A549 (cell line): ENCODE results near the gene EMSY. TPM values are rescaled to one million over a fixed set of nuclear protein-coding genes. Genes with fewer than 3 reads are reported as not detected.

Experiments used
- ATAC-seq, 2 experiments: fragments of 200-7000 bp in 1 of 2; fragments of >200 bp in 1 of 2; cut with Nextera tagmentation in 1 of 2; cut with Tn5 transposase in 1 of 2; 3 replicates each; pipeline versions ENCODE4 v1.8.0 to v1.9.1; 2018 to 2020; ENCODE audit warnings: mild to moderate bottlenecking in 1 of 2, moderate library complexity in 1 of 2
- CTCF ChIA-PET: fragments of 300-600 bp; sonication (Branson Sonifier 250); formaldehyde crosslinking; extraction: SDS; loops from one replicate; lab custom pipeline; 2021; ENCODE audit warnings: antibody characterized with exemption, inconsistent platforms; lab: Yijun Ruan, JAX
- POLR2A ChIA-PET: fragments of 350-600 bp; formaldehyde crosslinking; extraction: SDS; loops from one replicate; lab custom pipeline; 2021; ENCODE audit warnings: antibody characterized with exemption, inconsistent platforms; lab: Yijun Ruan, JAX
- DNase-seq, 2 experiments: peaks; one replicate each; pipeline versions ENCODE4 v3.0.0 to v3.0.0-alpha.2; 2011 to 2016; ENCODE audit warnings: low read depth in 1 of 2, low spot score in 1 of 2
- FAIRE-seq: peaks from 2 replicates; lab custom pipeline; 2011; peaks lifted over from hg19 to GRCh38; lab: Jason Lieb, UNC
- H3K27ac ChIP-seq, 2 experiments: fragments of >200 bp; sonication (Bioruptor Twin); formaldehyde crosslinking; 3 replicates each; pipeline ENCODE4 v1.5.1; 2016 to 2017
- H3K4me1 ChIP-seq: fragments of >200 bp; sonication (Bioruptor Twin); formaldehyde crosslinking; 3 replicates; pipeline ENCODE4 v1.6.1; 2016
- H3K4me2 ChIP-seq: fragments of >200 bp; sonication (Bioruptor Twin); formaldehyde crosslinking; 3 replicates; pipeline ENCODE4 v1.6.1; 2016
- H3K4me3 ChIP-seq: fragments of >200 bp; sonication (Bioruptor Twin); formaldehyde crosslinking; 3 replicates; pipeline ENCODE4 v1.5.1; 2016
- H3K9me3 ChIP-seq: fragments of >200 bp; sonication (Bioruptor Twin); formaldehyde crosslinking; 3 replicates; pipeline ENCODE4 v1.6.1; 2016
- CBX2 ChIP-seq: fragments of 200-600 bp; sonication (generic); IDR thresholded peaks from 2 replicates; pipeline ENCODE4 v1.6.1; 2016; ENCODE audit warnings: low read depth, mild to moderate bottlenecking, borderline replicate concordance
- CEBPB ChIP-seq, 2 experiments: fragments of >200 bp in 1 of 2; sonication (Bioruptor Twin) in 1 of 2; formaldehyde crosslinking in 1 of 2; IDR thresholded peaks; 2 replicates each; pipeline ENCODE4 v1.6.1; 2012 to 2016
- CHD4 ChIP-seq: fragments of 200-600 bp; sonication (generic); IDR thresholded peaks from 2 replicates; pipeline ENCODE4 v1.6.1; 2016; ENCODE audit warnings: antibody characterized with exemption, mild to moderate bottlenecking, borderline replicate concordance
- EHMT2 ChIP-seq: fragments of 200-600 bp; sonication (generic); IDR thresholded peaks from 2 replicates; pipeline ENCODE4 v1.6.1; 2016; ENCODE audit warnings: antibody characterized with exemption, low read depth, mild to moderate bottlenecking, moderate library complexity
- EP300 ChIP-seq, 2 experiments: fragments of >200 bp; sonication (Bioruptor Twin); formaldehyde crosslinking; IDR thresholded peaks; 2 replicates in 1 of 2; 3 replicates in 1 of 2; pipeline ENCODE4 v1.6.1; 2016 to 2017
- FOSL2 ChIP-seq, 2 experiments: fragments of 450-650 bp in 1 of 2; fragments of >200 bp in 1 of 2; sonication (Bioruptor Twin) in 1 of 2; formaldehyde crosslinking; IDR thresholded peaks; 2 replicates each; pipeline versions ENCODE4 v1.5.0 to v1.6.1; 2016 to 2020; ENCODE audit warnings: mild to moderate bottlenecking in 1 of 2, moderate library complexity in 1 of 2
- HDAC2 ChIP-seq: fragments of 200-600 bp; sonication (generic); IDR thresholded peaks from 2 replicates; pipeline ENCODE4 v1.6.1; 2016
- HEYL ChIP-seq: fragments of 250-450 bp; sonication (Bioruptor Pico); IDR thresholded peaks from 2 replicates; pipeline ENCODE4 v1.8.0; 2021; ENCODE audit warnings: mild to moderate bottlenecking, moderate library complexity
- JUNB ChIP-seq: fragments of >200 bp; sonication (Bioruptor Twin); formaldehyde crosslinking; IDR thresholded peaks from 2 replicates; pipeline ENCODE4 v1.6.1; 2016
- MYC ChIP-seq: IDR thresholded peaks from 2 replicates; pipeline ENCODE4 v1.6.1; 2012; ENCODE audit warnings: mild to moderate bottlenecking, inconsistent platforms, low read length, improper control_type of control experiment, borderline replicate concordance
- NPAS2 ChIP-seq: fragments of 250-450 bp; sonication (Bioruptor Pico); IDR thresholded peaks from 2 replicates; pipeline ENCODE4 v1.8.0; 2022; ENCODE audit warnings: mild to moderate bottlenecking, moderate library complexity, borderline replicate concordance
- NR3C1 ChIP-seq: fragments of >200 bp; sonication (Bioruptor Twin); formaldehyde crosslinking; IDR thresholded peaks from 3 replicates; pipeline ENCODE4 v1.6.1; 2017
- PHF8 ChIP-seq: fragments of 200-600 bp; sonication (generic); IDR thresholded peaks from 2 replicates; pipeline ENCODE4 v1.6.1; 2016; ENCODE audit warnings: low read depth, mild to moderate bottlenecking, antibody characterized with exemption, moderate library complexity, borderline replicate concordance
- POLR2A ChIP-seq: IDR thresholded peaks from 2 replicates; pipeline ENCODE4 v1.6.1; 2012; ENCODE audit warnings: mild to moderate bottlenecking, low read length
- RCOR1 ChIP-seq: fragments of 150-350 bp; IDR thresholded peaks from 2 replicates; pipeline ENCODE4 v1.6.1; 2014; ENCODE audit warnings: antibody characterized with exemption, low read length, low read depth
- SREBF2 ChIP-seq: fragments of 450-650 bp; IDR thresholded peaks from 2 replicates; pipeline ENCODE4 v1.6.1; 2014; ENCODE audit warnings: mild to moderate bottlenecking, moderate library complexity
- TP53 ChIP-seq: fragments of 250-450 bp; sonication (Bioruptor Pico); IDR thresholded peaks from 2 replicates; pipeline ENCODE4 v1.5.0; 2021; ENCODE audit warnings: mild to moderate bottlenecking, moderate library complexity
- ZFP36 ChIP-seq: fragments of 450-650 bp; IDR thresholded peaks from 2 replicates; pipeline ENCODE4 v1.6.1; 2014; ENCODE audit warnings: borderline replicate concordance; ENCODE audit not compliant: partially characterized antibody
- WGBS: methylation state at CpG from one replicate; pipeline ENCODE4 v1.1.6; 2017; ENCODE audit errors: missing lambda C conversion rate; 5-methylcytosine and 5-hydroxymethylcytosine counted together
- polyA plus RNA-seq, 4 experiments: library from polyadenylated mRNA; depleted of rRNA in 3 of 4; stranded (reverse); fragments of >200 nt; fragmentation: RNase III in 1 of 4; extraction: RNeasy Plus Mini Kit Qiagen cat#74134 plus additional on column Dnase treatment in 1 of 4; gene quantifications; 2 replicates in 3 of 4; 3 replicates in 1 of 4; pipeline ENCODE4 v1.2.3, GENCODE V29; 2011 to 2017
- TF ChIP-seq, protein P1 (sequence below): IDR thresholded peaks from 2 replicates; pipeline ENCODE4 v1.6.1; 2012
- TF ChIP-seq, protein P2 (sequence below): fragments of 250-450 bp; sonication (Bioruptor Pico); IDR thresholded peaks from 2 replicates; pipeline ENCODE4 v1.5.0; 2021; ENCODE audit warnings: mild to moderate bottlenecking, moderate library complexity, borderline replicate concordance
- TF ChIP-seq, protein P3 (sequence below): fragments of 250-450 bp; sonication (Bioruptor Pico); IDR thresholded peaks from 2 replicates; pipeline ENCODE4 v1.5.0; 2020; ENCODE audit warnings: low read depth, mild to moderate bottlenecking, moderate library complexity
- TF ChIP-seq, protein P4 (sequence below): fragments of 150-350 bp; IDR thresholded peaks from 2 replicates; pipeline ENCODE4 v1.6.1; 2014; ENCODE audit warnings: low read depth, mild to moderate bottlenecking, low read length

EMSY gene
- polyA plus RNA-seq, 2 of the 4 experiments (the other 2 are of a cell fraction): 11.2 to 23.0 TPM

DNA sequence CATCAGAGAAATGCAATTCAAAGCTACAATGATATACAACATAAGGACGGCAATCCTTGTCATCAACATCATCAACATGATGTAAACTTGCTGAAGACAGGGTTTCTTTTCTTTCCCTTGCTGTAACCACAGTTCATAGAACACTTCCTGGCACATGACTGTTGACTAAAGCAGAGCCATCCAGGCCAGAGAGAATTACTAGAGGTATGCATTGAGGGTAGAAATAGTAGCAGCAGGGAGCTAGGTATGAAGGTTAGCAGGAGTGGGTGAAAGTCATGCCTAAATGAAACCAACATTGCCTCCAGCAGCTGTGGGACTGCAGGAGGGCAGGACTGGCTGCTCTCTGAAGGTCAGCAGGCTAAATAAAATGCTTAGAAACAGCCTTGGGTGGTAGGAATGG is 122.0 kb downstream of the EMSY start:
- CTCF ChIA-PET: interaction anchor here (0.7 kb wide), 1 partner anchor 10 kb away, joined by 4 read pairs; no protein-coding TSS in a partner anchor
- POLR2A ChIA-PET: no interaction called here
- ATAC-seq: no peak

DNA sequence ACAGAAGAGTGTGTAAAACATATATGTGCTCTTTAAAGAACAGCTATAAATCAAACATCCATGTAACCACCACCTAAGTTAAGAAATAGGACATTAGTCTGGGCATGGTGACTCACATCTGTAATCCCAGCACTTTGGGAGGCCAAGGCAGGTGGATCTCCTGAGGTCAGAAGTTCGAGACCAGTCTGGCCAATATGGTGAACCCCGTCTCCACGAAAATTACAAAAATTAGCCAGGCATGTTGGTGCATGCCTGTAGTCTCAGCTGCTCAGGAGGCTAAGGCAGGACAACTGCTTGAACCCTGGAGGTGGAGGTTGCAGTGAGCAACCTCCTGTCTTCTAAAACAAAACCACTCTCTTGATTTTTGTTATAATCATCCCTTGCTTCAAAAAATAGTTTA is 122.4 kb downstream of the EMSY start:
- ChIA-PET CTCF (interaction anchor here (0.7 kb wide), 1 partner anchor 10 kb away, joined by 4 read pairs; no protein-coding TSS in a partner anchor), POLR2A (no interaction called here)
- no peak overlapping the region for H3K4me3 ChIP-seq
- no peak for ATAC-seq
- no peaks in the 10 kb centered on the region for H3K4me1 ChIP-seq
- TF ChIP-seq HEYL (no peak), CHD4 (no peak), CBX2 (no peak), JUNB (no peak), NPAS2 (CRISPR knock-in tag) (no peak), FOSL2 (IDR thresholded peaks at IDR 0.05) (no peak), FOSL2 (CRISPR knock-in tag; IDR thresholded peaks at IDR 0.05) (no peak), EP300 (IDR thresholded peaks at IDR 0.05) (no peak), PHF8 (no peak), SREBF2 (no peak), POLR2A (no peak), TP53 (CRISPR knock-in tag) (no peak), RCOR1 (no peak), HDAC2 (no peak), CEBPB (IDR thresholded peaks at IDR 0.05) (no peak), EHMT2 (no peak), ZFP36 (no peak)
- TF ChIP-seq, protein P1, sequence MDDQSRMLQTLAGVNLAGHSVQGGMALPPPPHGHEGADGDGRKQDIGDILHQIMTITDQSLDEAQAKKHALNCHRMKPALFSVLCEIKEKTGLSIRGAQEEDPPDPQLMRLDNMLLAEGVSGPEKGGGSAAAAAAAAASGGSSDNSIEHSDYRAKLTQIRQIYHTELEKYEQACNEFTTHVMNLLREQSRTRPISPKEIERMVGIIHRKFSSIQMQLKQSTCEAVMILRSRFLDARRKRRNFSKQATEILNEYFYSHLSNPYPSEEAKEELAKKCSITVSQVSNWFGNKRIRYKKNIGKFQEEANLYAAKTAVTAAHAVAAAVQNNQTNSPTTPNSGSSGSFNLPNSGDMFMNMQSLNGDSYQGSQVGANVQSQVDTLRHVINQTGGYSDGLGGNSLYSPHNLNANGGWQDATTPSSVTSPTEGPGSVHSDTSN: no peak
- TF ChIP-seq, protein P2, sequence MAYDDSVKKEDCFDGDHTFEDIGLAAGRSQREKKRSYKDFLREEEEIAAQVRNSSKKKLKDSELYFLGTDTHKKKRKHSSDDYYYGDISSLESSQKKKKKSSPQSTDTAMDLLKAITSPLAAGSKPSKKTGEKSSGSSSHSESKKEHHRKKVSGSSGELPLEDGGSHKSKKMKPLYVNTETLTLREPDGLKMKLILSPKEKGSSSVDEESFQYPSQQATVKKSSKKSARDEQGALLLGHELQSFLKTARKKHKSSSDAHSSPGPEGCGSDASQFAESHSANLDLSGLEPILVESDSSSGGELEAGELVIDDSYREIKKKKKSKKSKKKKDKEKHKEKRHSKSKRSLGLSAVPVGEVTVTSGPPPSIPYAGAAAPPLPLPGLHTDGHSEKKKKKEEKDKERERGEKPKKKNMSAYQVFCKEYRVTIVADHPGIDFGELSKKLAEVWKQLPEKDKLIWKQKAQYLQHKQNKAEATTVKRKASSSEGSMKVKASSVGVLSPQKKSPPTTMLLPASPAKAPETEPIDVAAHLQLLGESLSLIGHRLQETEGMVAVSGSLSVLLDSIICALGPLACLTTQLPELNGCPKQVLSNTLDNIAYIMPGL (CRISPR knock-in tag): no peak
- TF ChIP-seq, protein P3, sequence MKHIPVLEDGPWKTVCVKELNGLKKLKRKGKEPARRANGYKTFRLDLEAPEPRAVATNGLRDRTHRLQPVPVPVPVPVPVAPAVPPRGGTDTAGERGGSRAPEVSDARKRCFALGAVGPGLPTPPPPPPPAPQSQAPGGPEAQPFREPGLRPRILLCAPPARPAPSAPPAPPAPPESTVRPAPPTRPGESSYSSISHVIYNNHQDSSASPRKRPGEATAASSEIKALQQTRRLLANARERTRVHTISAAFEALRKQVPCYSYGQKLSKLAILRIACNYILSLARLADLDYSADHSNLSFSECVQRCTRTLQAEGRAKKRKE: no peak
- TF ChIP-seq, protein P4, sequence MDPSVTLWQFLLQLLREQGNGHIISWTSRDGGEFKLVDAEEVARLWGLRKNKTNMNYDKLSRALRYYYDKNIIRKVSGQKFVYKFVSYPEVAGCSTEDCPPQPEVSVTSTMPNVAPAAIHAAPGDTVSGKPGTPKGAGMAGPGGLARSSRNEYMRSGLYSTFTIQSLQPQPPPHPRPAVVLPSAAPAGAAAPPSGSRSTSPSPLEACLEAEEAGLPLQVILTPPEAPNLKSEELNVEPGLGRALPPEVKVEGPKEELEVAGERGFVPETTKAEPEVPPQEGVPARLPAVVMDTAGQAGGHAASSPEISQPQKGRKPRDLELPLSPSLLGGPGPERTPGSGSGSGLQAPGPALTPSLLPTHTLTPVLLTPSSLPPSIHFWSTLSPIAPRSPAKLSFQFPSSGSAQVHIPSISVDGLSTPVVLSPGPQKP: no peak
- TF ChIP-seq, all 56 proteins: peak for 0
- no peak overlapping the region for H3K27ac ChIP-seq
- no peaks in the 10 kb centered on the region for H3K9me3 ChIP-seq
- FAIRE-seq (no peak), DNase-seq (no peak)
- WGBS: 59% methylated on average over 3 of the region's 3 CpGs
- no peak overlapping the region for H3K4me2 ChIP-seq

More for the DNA sequence above, 122.0 kb downstream of the EMSY start:
- DNase-seq: no peak
- Histone ChIP-seq H3K4me1 (no peaks in the 10 kb centered on the region), H3K27ac (no peak overlapping the region), H3K4me3 (no peak overlapping the region), H3K9me3 (no peaks in the 10 kb centered on the region), H3K4me2 (no peak overlapping the region)
- 0% methylated on average over 1 of the region's 1 CpG for WGBS
- no peak for FAIRE-seq
- no peak for TF ChIP-seq CHD4
- TF ChIP-seq MYC: no peak
- no peak for TF ChIP-seq NR3C1
- TF ChIP-seq, all 56 proteins: peak for 0
